ENCODE data around the gene FBXW4. TPM values are rescaled to one million over a fixed set of nuclear protein-coding genes. Genes with fewer than 3 reads are reported as not detected.

The FBXW4 gene
- total RNA-seq, 2 donors from 2014 or later, result 33.5 to 40.5 TPM

DNA sequence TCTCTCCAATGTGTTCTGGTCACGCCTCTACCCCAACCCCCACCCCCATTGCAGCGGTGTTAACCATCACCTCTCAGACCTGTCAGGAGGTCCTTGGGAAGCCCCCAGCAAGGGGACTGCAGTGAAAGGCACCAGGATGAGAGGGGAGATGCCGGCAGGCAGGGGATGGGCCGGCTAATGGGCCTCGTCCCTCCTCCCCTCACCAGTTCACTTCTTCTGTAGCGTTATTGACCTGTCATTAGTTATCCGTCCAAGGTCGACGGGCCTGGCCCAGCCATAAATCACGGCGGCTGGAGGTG, 125.7 kb downstream of the FBXW4 start:
- peaks cover 0 to 9% (median 0%) of the 10 kb centered on the region in 3 donors for H3K9me3 ChIP-seq
- 9 to 12% methylated on average over 9 to 11 of the region's 11 CpGs for WGBS, 2 donors
- no peak for ATAC-seq
- no peak overlapping the region for H3K4me3 ChIP-seq
- no peaks in the 10 kb centered on the region for H3K36me3 ChIP-seq (replicated peaks in 1 of 2; ENCODE audit: insufficient read depth in 1 of 2, low read depth in 2 of 2)
- TF ChIP-seq, protein P1, sequence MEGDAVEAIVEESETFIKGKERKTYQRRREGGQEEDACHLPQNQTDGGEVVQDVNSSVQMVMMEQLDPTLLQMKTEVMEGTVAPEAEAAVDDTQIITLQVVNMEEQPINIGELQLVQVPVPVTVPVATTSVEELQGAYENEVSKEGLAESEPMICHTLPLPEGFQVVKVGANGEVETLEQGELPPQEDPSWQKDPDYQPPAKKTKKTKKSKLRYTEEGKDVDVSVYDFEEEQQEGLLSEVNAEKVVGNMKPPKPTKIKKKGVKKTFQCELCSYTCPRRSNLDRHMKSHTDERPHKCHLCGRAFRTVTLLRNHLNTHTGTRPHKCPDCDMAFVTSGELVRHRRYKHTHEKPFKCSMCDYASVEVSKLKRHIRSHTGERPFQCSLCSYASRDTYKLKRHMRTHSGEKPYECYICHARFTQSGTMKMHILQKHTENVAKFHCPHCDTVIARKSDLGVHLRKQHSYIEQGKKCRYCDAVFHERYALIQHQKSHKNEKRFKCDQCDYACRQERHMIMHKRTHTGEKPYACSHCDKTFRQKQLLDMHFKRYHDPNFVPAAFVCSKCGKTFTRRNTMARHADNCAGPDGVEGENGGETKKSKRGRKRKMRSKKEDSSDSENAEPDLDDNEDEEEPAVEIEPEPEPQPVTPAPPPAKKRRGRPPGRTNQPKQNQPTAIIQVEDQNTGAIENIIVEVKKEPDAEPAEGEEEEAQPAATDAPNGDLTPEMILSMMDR (IDR thresholded peaks at IDR 0.05), result no peak
- no peak for DNase-seq
- H3K27me3 ChIP-seq, result peaks cover 0 to 21% of the 10 kb centered on the region in 2 donors
- H3K4me1 ChIP-seq, result peaks cover 26% of the 10 kb centered on the region
- intact Hi-C loops (cut with DNase I), result loop anchor here (5.0 to 10.0 kb wide), 2 partner anchors 294 to 352 kb away; no protein-coding TSS in a partner anchor
- no peak overlapping the region for H3K27ac ChIP-seq

DNA sequence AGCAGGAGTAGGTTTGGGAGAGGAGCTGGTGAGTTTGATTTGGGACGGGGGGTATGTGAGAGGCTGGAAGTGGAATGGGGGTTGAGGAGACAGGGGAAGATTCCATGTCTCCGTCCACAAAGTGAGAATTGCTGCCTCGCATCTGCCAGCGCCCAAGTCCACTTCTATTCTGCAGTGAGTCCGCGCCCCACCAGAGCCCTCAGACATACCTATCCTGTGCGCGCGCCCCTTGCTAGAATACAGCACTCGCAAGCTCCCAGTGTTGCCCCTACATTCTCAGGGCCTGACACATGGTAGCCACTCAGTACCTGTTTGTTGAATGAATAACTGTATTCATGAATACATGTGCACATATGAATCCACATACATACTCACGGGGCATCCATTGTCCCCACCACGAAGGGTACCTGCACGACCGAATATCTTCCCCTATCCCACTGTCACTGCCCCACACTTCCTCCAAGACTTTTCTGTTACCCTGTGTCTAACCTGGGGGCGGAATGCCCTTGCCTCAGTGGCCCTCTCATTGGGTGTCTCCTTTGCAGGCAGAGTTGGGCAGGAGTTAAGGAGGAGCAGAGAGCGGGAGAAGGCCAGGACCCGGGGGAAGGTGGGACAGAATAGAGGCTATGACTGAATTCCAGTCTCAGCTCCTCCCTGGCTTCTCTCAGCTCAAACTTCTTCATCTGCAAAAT, 126.8 kb downstream of the FBXW4 start:
- WGBS, 2 donors, result 82 to 87% methylated on average over 17 of the region's 17 CpGs
- TF ChIP-seq, protein P1 (IDR thresholded peaks at IDR 0.05), result no peak
- no peak for TF ChIP-seq POLR2A (IDR thresholded peaks at IDR 0.05)

DNA sequence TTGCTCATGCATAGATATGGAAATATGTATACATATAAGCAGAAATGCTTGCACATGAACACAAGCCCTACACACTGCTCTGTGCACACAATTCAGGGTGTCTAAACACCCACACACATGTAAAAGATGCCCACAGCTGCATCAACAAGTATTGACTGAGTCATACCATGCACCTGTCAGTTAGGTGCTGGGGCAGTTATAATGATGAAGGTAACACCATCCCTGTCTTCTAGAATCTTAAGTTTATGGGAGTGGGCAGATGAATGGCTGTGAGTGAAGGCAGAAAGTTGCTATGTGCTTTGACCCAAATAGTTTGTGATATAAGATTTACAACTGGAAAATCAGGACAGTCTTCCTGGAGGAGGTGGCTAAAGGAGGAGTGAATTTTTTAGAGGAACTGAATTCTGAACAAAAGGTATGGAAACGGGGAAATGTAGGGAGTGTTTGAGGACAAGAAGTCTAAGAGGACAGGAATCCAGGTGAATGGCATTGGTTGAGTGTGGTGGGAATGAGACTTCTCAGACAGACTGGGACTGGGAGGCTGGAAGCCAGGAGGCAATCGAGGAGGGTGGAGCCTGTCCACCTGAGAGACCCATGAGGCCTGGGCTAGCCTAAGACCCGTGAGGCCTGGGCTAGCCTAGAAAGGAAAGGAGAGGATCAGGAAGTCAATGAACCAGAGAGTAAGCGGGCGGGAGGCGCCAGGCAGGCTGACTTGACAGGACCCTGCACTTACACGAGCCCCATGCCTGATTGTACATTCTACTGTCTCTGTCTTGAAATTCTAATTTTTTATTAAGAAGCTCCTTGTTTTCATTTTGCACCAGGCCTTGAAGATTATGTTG, 127.6 kb downstream of the FBXW4 start:
- ATAC-seq, result no peak
- peaks cover 0 to 21% of the 10 kb centered on the region in 2 donors for H3K27me3 ChIP-seq
- intact Hi-C loops (cut with DNase I), result loop anchor here (5.0 to 10.0 kb wide), 2 partner anchors 293 to 350 kb away; no protein-coding TSS in a partner anchor
- peak in 1 of 4 donors; percentile 9 for DNase-seq
- WGBS, 2 donors, result 71 to 73% methylated on average over 7 of the region's 7 CpGs
- peaks cover 26% of the 10 kb centered on the region for H3K4me1 ChIP-seq
- H3K36me3 ChIP-seq (replicated peaks in 1 of 2; ENCODE audit: insufficient read depth in 1 of 2, low read depth in 2 of 2), result no peaks in the 10 kb centered on the region
- H3K4me3 ChIP-seq, result no peak overlapping the region
- H3K9me3 ChIP-seq, result no peaks in the 10 kb centered on the region
- TF ChIP-seq, protein P1 (IDR thresholded peaks at IDR 0.05), result no peak
- no peak for TF ChIP-seq POLR2A (IDR thresholded peaks at IDR 0.05)
- no peak overlapping the region for H3K27ac ChIP-seq

More for the DNA sequence above, 126.8 kb downstream of the FBXW4 start:
- H3K4me1 ChIP-seq, result peaks cover 26% of the 10 kb centered on the region
- ATAC-seq (no peak), DNase-seq (peak in 1 of 4 donors; percentile 4)
- intact Hi-C loops (cut with DNase I), result loop anchor here (5.0 to 10.0 kb wide), 2 partner anchors 293 to 351 kb away; no protein-coding TSS in a partner anchor
- peaks cover 0 to 7% (median 0%) of the 10 kb centered on the region in 3 donors for H3K9me3 ChIP-seq
- no peak overlapping the region for H3K4me3 ChIP-seq
- no peaks in the 10 kb centered on the region for H3K36me3 ChIP-seq (replicated peaks in 1 of 2; ENCODE audit: insufficient read depth in 1 of 2, low read depth in 2 of 2)
- H3K27me3 ChIP-seq, result peaks cover 0 to 21% of the 10 kb centered on the region in 2 donors
- no peak overlapping the region for H3K27ac ChIP-seq

DNA sequence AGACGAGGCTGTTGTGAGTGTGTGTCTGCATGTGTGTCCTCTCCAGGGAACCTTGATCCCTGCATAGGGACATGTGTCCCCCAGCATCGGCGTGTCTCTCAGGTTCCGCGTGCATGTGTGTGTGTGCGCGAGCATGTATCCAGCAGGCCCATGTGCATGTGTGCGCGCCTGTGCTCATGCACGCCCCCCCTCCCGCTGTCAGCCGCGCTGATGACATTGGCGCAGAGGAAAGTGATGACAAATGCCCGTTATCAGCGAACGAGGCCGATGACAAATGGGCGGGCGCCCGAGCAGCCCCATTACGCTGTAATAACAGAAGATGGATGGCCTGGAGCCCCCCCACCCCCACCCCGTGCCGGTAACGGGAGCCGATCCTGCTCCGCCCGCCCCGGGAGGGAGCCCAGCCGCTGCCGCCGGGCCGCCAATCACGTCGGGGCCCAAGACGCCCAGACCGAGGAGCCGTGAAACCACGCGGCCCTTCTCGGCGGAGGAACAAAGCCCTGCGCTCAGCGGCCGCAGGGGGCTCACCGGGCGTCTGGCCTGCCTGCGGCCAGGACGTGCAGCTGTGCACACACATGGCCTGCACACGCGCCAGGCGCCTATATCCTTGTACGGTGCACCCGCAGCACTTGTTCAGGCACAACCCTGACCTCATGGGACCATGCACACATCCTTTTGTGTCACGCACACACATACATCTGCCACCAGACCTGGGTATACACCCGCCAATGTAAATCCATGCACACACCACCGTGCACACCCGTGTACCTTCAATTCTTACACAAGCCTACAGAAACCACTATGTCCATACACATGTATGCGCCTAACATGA, 128.4 kb downstream of the FBXW4 start:
- 10 to 51% methylated on average over 7 to 59 of the region's 59 CpGs for WGBS, 2 donors
- no peak overlapping the region for H3K4me3 ChIP-seq
- DNase-seq (peak in 2 of 4 donors; percentile 13 to 14), ATAC-seq (no peak)
- H3K4me1 ChIP-seq, result peaks cover 26% of the 10 kb centered on the region
- intact Hi-C loops (cut with DNase I), result loop anchor here (5.0 to 10.0 kb wide), 2 partner anchors 292 to 349 kb away; no protein-coding TSS in a partner anchor
- H3K9me3 ChIP-seq, result no peaks in the 10 kb centered on the region
- no peak overlapping the region for H3K27ac ChIP-seq
- peaks cover 0 to 21% of the 10 kb centered on the region in 2 donors for H3K27me3 ChIP-seq
- TF ChIP-seq POLR2A (IDR thresholded peaks at IDR 0.05), result no peak
- TF ChIP-seq, protein P1 (IDR thresholded peaks at IDR 0.05), result no peak
- H3K36me3 ChIP-seq (replicated peaks in 1 of 2; ENCODE audit: insufficient read depth in 1 of 2, low read depth in 2 of 2), result no peaks in the 10 kb centered on the region
